GM19239 (cell line): ENCODE results near the gene DES.
A peak's percentile ranks its signal among the peaks of the same experiment; 100 is the strongest.

Source experiments
- DNase-seq: peaks from one replicate; pipeline ENCODE4 v3.0.0; 2011; ENCODE audit warnings: low spot score; ENCODE audit not compliant: insufficient read length
- FAIRE-seq: peaks from 2 replicates; lab custom pipeline; 2011; peaks lifted over from hg19 to GRCh38; lab: Jason Lieb, UNC

DES gene

GRCh38 chr2:219437141-219437540, 19.0 kb downstream of the DES start:
- FAIRE-seq = no peak
- DNase-seq = no peak

GRCh38 chr2:219437690-219438206, 19.6 kb downstream of the DES start:
- no peak for FAIRE-seq

GRCh38 chr2:219438453-219438852, 20.3 kb downstream of the DES start:
- DNase-seq (no peak), FAIRE-seq (no peak)

More at GRCh38 chr2:219437690-219438206, 19.6 kb downstream of the DES start:
- no peak for DNase-seq

- no peak for DNase-seq
- no peak for FAIRE-seq
Observed at GRCh38 chr2:219439506-219439905, 21.3 kb downstream of the DES start.

- DNase-seq = no peak
Observed at GRCh38 chr2:219440388-219441256, 22.4 kb downstream of the DES start.

GRCh38 chr2:219441451-219442255, 23.5 kb downstream of the DES start:
- no peak for FAIRE-seq
- DNase-seq = no peak

More at GRCh38 chr2:219440388-219441256, 22.4 kb downstream of the DES start:
- FAIRE-seq = peak; percentile 4

GRCh38 chr2:219442256-219443015, 24.3 kb downstream of the DES start:
- DNase-seq (no peak), FAIRE-seq (no peak)

GRCh38 chr2:219443016-219443696, 25.0 kb downstream of the DES start:
- DNase-seq (no peak), FAIRE-seq (no peak)

GRCh38 chr2:219443697-219444023, 25.5 kb downstream of the DES start:
- DNase-seq (no peak), FAIRE-seq (no peak)

- DNase-seq (no peak), FAIRE-seq (no peak)
Observed at GRCh38 chr2:219444566-219445091, 26.5 kb downstream of the DES start.

- FAIRE-seq (no peak), DNase-seq (no peak)
Observed at GRCh38 chr2:219445220-219445640, 27.1 kb downstream of the DES start.

- no peak for DNase-seq
- FAIRE-seq = no peak
Observed at GRCh38 chr2:219446101-219446504, 27.9 kb downstream of the DES start.

- DNase-seq (no peak), FAIRE-seq (no peak)
Observed at GRCh38 chr2:219446689-219447088, 28.5 kb downstream of the DES start.

- no peak for FAIRE-seq
- DNase-seq = no peak
Observed at GRCh38 chr2:219447242-219448098, 29.3 kb downstream of the DES start.

- FAIRE-seq (no peak), DNase-seq (no peak)
Observed at GRCh38 chr2:219448099-219448775, 30.1 kb downstream of the DES start.

- FAIRE-seq = no peak
Observed at GRCh38 chr2:219448776-219449341, 30.7 kb downstream of the DES start.

GRCh38 chr2:219449609-219450008, 31.4 kb downstream of the DES start:
- no peak for FAIRE-seq

More at GRCh38 chr2:219448776-219449341, 30.7 kb downstream of the DES start:
- no peak for DNase-seq

More at GRCh38 chr2:219449609-219450008, 31.4 kb downstream of the DES start:
- DNase-seq = no peak
